ENCODE measurements around the gene TMEM132E.

The TMEM132E gene

DNA sequence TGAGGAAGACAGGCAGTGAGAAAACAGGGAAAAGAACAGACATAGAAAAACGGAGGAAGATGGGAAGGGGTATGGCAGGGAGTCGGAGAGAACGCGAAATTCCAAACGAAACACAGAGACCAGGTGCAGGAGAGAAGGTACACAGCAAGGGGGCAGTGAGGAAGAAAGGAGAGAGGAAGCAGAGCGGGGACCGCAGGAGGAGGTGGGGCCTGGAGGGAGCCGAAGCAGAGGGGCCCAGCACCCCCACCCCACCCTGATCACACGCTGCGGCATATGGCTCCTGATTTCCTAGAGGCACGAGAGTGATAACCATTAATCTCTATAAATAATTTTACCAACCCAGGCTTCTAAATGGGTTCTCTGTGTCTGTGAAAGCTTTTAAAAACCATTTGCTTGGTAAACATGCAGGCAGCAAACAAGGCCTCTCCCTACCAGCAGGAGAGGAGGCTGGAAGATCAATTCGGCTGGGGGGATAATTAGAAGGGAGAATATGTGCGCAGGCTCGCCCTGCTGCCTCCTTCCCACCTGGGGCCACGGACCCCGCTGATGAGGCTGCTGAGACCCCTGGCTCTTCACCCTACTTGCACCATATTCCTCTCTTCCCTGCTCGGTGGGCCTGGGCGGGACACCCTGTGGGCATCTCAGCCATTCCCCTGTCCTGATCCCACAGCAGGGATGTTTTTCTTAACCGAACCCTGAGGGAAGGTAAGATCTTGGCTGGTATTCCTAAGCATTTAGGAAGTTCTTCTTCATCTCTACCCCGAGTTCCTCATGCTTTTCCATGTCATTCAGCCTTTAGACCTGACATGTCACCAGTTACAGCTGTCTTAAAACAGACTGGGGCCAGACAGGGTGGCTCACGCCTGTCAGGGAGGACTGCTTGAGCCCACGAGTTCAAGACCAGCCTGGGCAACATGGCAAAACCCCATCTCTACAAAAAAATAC, 86.7 kb downstream of the TMEM132E start:
- no peak for DNase-seq

DNA sequence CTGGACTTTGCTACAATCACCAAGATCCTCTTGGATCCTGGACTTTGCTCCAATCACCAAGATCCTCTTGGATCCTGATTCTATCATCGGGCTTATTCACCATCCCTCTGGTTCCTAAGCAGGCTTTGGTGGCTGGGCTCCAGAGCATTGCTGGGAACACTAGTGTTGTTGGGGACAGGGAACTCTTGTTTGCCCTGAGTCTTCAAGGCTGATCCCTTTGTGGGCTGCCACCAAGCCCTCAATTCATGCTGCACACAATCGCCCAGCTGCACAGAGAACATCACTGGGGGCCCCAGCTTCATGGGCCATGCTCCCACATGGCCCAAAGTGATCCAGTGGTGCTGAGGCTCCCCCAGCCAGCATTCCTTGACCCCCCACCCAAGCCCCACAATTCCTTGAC, 88.3 kb downstream of the TMEM132E start:
- no peak for DNase-seq

DNA sequence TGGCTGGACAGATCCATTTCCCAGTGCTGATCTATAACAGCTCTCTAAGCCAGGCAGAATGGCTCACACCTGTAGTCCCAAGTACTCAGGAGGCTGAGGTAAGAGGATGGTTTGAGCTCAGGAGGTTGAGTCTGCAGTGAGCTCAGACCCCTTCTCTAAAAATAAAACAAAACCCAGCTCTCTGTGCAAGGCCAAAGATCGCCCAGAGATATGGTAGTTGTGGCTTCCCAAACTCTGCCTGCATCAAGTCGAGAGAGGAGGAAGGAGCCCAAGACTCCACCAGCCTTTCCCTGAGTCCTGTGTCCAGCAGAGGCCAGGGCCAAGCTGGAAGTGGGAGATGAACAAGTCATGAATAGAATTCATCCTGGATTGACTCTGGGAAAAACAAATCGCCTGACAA, 88.8 kb downstream of the TMEM132E start:
- no peak for DNase-seq

DNA sequence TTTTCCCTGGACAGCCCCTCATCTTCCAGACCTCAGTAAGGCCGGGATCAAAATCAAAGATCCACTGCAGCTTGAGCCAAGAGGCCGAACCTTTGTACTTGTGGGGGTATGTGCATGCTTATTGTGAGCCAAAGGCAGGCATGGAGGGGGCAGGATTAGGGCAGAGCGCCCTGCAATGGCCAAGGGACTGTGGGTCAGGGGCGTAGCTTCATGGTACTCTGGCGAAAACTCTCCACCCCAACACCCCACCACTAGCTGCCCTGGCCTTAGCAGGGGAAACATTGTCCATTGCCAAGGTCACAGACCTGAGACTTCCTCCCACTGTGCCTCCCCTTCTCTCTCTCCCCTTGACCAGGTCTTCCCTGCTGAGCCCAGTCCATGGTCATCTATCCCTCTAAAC, 90.1 kb downstream of the TMEM132E start:
- DNase-seq: no peak

DNA sequence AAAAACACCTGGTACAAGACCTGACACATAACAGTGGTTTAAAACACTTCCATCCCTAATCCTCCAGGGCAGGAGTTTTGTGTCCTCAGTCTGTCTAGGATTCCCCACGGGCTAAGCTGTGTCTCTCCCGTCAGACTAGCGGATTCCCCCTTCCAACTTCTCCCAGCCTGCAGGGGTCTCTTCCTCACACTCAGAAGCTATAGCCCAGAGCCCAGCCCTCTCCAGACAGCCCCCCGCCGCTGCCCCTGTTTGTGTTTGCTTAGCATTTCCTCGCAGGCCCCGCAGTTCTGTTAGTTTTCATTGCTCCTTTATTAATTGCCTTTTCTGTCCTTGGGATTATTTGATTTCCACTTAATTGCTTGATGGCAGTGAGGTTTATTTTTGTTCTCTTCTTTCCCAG, 91.2 kb downstream of the TMEM132E start:
- DNase-seq: no peak

DNA sequence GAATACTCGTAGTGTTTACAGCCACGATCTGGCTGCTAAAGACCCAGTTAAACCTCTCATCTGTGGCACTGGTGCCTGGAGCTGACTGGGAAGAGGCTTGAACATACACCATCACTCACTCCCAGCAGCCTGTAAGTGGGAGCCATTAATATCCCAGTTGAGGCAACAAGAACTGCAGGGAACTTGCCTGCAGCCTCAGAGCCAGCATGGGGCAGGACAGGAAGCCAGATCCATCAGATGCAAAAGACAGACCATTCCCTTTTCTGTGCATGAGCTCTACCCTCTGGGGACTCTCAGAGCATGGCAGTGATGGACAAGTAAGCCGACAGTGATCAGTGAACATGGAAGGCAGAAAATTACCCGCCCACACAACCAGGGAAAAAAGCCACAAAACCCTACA, 91.8 kb downstream of the TMEM132E start:
- DNase-seq: no peak

DNA sequence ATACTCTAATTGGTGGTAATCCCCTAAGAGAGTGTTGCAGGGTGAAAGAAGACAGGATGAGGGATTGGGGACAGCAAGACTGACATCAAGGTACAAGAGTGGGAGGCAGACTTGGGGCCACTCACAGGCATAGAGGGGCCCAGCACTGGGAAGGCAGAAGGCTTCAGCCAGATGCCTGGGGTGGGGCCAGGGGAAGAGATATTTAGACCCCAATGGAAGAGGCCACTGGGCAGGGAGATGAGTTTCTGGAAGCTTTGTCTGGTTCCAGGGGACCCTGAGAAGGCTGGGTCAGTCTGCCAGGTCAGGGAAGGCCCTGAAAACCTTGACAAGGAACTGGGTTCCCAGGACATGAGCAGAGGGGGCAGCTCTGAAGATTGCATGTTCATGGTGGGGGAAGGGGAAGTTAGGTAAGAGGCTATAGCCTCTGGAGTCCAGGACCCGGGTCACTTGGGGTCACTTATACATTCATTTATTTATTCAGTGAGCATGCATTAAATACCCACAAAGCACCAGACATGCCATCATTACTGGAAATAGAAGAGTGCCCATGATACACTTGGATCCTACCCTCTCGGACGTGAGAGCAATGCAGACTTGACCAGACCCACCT, 92.9 kb downstream of the TMEM132E start:
- DNase-seq: no peak

DNA sequence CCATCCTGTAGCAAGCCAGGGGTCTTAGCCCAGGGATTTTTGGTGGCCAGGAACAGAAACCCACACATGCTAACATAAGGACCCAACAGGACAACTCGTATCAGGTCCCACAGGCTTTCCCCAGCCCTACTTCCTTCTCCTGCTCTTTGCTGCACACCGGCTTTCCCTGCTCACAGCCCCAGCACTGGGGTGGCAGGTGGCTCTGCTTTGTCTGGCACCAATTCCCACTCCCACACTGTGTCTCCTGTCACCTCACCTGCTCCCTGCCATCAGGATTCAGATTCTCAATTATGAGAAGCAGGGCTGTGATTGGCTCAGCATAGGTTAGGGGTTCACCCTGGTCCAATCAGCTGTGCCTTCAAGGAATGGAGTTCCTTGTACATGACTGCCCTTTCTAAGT, 94.1 kb downstream of the TMEM132E start:
- DNase-seq: no peak

DNA sequence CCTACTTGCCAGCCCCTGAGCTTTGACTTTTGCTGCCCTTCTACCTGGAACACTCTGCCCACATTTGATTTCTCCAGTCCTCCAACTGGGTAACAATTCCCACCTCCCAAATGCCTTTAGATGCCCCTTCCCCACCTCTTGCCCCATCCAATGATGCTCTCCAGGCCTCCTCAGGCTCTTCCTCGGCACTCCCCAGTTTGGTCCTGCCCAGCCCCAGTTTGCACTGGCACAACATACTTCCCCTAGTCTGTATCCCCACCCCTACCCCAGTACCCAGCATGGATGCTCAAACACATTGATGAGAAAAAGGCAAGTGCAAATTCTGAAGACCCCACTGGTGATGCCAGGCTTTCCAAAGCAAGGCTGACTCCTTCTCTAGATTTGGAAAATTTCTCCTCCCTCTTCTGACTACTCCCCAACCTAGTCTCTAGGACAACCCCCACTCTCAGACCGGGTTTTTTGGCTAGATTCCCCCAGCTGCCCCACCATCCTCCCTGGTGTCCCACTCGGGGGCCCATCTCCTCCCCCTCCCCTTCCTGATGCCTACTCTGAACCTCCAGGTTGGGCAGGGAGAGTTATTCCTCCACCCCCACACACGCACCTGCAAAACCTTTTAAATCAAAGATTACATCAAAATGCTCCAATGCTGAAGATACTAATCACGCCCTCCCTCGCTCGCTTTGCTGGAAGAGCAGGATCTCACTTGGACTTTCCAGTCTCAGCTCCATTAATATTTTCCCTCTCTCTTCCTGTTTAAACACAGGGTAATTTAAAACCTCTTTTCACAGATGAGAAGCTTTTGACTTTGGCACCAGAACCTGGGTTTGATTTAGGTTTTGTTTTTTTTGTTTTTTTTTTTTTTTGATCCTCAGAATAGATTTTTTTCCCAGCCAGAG, 94.9 kb downstream of the TMEM132E start:
- no peak for DNase-seq

DNA sequence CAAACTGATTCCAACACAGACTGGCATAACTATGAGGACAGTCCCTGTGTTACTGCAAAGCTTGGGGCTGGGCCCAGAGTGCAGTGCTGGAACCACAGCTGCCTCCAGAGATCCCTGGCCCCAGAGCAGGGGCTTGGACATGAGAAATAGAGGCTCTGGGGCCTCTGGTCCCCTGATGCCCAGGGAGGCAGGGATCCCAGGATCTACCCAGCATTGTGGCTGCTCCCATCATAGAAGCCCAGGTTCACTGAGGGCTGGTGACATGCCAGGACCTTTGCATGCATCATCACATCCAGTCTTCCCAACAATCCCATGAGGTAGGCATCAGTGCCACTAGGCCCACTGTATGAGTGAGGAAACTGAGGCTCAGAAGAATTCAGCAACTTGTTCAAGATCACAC, 95.8 kb downstream of the TMEM132E start:
- DNase-seq: no peak

DNA sequence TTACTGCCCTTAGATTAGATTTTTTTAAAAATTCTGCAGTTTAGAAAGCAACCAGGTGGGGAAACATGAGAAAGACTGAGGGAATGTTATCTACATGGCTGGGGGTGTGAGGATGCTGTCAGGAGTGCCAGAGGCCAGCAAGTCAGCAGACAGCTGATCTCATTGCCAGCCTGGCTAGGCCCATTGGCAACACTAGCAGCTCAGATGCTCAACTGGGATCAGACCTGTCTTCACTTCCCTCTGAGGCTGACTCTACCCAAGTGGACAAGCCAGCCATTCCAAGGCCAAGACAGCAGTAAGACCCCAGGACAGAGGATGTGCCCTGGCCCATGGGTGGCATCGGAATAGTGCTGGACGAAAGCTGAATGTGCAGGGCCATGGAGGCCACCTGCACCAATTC, 96.2 kb downstream of the TMEM132E start:
- no peak for DNase-seq

DNA sequence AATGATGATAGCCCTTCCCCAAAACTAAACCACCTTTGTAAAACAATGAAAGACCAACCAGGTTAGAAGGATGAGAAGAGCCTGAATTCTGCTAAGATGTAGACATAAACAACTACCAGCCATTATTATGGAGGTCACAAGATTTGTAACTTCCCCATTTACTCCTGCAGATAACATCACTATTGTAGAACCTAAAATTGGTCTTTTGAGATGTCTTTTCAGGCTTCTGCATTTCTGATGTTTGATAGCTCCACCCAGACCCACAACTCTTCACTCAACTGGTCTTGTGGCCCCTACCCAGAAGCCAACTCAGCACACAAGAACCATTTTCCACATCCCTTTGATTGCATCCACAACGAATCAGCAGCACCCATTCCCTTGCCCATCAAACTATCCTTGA, 100.8 kb downstream of the TMEM132E start:
- DNase-seq: no peak

DNA sequence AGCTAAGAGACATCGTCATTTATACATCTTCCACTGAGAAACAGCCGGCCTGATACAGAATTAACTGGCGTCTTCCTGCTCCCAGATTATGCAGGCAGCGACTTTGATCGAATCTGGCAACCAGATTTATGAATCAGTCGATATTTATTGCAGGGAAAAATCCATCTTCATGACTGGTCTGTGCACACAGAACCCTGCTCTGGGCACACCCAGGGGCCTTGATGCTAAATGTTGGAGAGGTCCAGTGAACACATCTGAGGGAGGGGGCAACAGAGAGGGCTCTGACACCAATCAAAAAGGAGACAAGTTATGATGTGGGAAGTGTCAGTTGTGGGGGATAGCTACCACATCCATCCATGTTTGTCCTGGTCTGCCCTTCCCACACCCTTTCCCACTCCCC, 102.9 kb downstream of the TMEM132E start:
- no peak for DNase-seq

DNA sequence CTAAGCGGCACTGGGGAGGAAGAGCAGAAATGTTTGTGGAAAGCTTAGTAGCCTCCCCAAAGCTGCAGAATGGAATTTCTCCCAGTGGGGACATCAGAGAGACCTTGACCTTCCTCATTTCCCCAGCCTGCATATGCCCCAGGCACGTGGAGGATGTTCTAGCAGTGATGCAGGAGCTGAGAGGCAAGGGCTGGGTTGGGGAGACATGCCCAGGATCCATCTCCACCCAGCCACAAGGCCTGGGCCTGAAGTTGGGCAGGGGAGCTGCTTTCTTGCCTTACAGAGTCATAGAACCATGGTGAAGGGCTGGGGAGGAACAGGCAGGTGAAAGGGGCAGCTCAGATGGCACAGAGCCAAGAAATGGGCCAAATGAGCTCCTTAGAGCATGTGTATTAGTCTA, 104.0 kb downstream of the TMEM132E start:
- no peak for DNase-seq
